ENCODE data around the gene OR5A1.
"Not testable (repeated sequence)": the region's sequence is repeated elsewhere in the genome, so short reads cannot be mapped to it uniquely, and the experiment has no call there.

Gene OR5A1

GRCh38 chr11:59426361-59427067, 9.8 kb upstream of the OR5A1 start, which contains the start of gene OR5A2:
OR5A2 (minus strand) TSS chr11:59426413; CDS start chr11:59422953, 3,460 bp downstream.
- Histone ChIP-seq H3K27ac (no peak within 1 kb of the TSS), H3K4me3 (ENCODE audit: low read depth, low read length) (no peak within 1 kb of the TSS), H3K36me3 (replicated peaks) (no peaks in the 10 kb centered on the region), H3K27me3 (replicated peaks) (no peaks in the 10 kb centered on the region)
- in situ Hi-C loops (cut with HindIII; ENCODE audit: low pct_ligation_motif_present, low sequenced_read_pairs): no loop called here
- TF ChIP-seq, protein P1, sequence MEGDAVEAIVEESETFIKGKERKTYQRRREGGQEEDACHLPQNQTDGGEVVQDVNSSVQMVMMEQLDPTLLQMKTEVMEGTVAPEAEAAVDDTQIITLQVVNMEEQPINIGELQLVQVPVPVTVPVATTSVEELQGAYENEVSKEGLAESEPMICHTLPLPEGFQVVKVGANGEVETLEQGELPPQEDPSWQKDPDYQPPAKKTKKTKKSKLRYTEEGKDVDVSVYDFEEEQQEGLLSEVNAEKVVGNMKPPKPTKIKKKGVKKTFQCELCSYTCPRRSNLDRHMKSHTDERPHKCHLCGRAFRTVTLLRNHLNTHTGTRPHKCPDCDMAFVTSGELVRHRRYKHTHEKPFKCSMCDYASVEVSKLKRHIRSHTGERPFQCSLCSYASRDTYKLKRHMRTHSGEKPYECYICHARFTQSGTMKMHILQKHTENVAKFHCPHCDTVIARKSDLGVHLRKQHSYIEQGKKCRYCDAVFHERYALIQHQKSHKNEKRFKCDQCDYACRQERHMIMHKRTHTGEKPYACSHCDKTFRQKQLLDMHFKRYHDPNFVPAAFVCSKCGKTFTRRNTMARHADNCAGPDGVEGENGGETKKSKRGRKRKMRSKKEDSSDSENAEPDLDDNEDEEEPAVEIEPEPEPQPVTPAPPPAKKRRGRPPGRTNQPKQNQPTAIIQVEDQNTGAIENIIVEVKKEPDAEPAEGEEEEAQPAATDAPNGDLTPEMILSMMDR (IDR thresholded peaks at IDR 0.05; ENCODE audit: low read depth, low read length, missing control alignments): no peak
- no peak for DNase-seq

DNA sequence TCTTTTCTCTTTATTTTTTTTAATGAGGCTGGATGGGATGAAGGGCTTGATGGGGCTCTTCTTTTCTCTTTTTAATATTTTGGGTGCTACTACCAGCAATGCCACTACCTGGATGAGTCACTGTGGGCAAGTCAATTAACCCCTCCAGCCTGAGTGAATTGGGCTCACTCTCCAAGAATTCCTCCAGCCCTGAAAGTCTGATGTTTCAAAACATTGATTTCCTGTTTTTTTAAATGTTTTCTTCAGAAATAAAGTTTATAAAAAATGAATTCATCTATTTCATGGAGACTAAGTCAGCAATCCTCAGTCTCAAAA, 9.2 kb upstream of the OR5A1 start:
- TF ChIP-seq, protein P1 (IDR thresholded peaks at IDR 0.05; ENCODE audit: low read depth, low read length, missing control alignments): no peak
- no peak overlapping the region for H3K27ac ChIP-seq
- no peaks in the 10 kb centered on the region for H3K27me3 ChIP-seq (replicated peaks)
- no peak overlapping the region for H3K4me3 ChIP-seq (ENCODE audit: low read depth, low read length)
- in situ Hi-C loops (cut with HindIII; ENCODE audit: low pct_ligation_motif_present, low sequenced_read_pairs): no loop called here
- DNase-seq: no peak
- no peaks in the 10 kb centered on the region for H3K36me3 ChIP-seq (replicated peaks)

GRCh38 chr11:59429924-59430516, 6.2 kb upstream of the OR5A1 start:
- Histone ChIP-seq H3K27me3 (replicated peaks) (no peaks in the 10 kb centered on the region), H3K36me3 (replicated peaks) (no peaks in the 10 kb centered on the region), H3K27ac (no peak overlapping the region), H3K4me3 (ENCODE audit: low read depth, low read length) (no peak overlapping the region)
- TF ChIP-seq, protein P1 (IDR thresholded peaks at IDR 0.05; ENCODE audit: low read depth, low read length, missing control alignments): peak; percentile 62
- in situ Hi-C loops (cut with HindIII; ENCODE audit: low pct_ligation_motif_present, low sequenced_read_pairs): no loop called here
- peak; percentile 37 for DNase-seq

DNA sequence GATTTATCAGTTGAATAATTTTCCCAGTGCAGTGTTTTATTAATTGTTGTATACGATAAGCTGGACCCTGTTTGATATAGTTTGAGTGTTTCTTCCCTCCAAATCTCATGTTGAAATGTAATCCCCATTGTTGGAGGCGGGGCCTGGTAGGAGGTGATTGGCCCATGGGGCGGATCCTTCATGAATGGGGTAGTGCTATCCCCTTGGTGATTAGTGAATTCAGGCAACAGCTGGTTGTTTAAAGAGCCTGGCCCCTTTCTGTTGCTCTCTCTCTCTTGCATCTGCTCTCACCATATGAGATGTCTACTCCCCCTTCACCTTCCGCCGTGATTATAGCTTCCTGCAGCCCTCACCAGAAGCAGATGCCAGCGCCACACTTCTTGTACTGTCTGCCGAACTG, 1.5 kb downstream of the OR5A1 start:
- no peak overlapping the region for H3K27ac ChIP-seq
- in situ Hi-C loops (cut with HindIII; ENCODE audit: low pct_ligation_motif_present, low sequenced_read_pairs): no loop called here
- H3K36me3 ChIP-seq (replicated peaks): no peaks in the 10 kb centered on the region
- no peak for DNase-seq
- TF ChIP-seq, protein P1 (IDR thresholded peaks at IDR 0.05; ENCODE audit: low read depth, low read length, missing control alignments): no peak
- H3K4me3 ChIP-seq (ENCODE audit: low read depth, low read length): no peak overlapping the region
- H3K27me3 ChIP-seq (replicated peaks): no peaks in the 10 kb centered on the region

DNA sequence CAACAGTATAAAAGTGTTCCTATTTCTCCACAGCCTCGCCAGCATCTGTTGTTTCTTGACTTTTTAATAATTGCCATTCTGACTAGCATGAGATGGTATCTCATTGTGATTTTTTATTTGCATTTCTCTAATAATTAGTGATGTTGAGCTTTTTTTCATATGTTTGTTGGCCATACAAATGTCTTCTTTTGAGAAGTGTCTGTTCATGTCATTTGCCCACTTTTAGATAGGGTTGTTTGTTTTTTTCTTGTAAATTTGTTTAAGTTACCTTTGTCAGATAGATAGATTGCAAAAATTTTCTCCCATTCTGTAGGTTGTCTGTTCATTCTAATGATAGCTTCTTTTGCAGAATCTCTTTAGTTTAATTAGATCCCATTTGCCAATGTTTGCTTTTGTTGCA, 9.4 kb downstream of the OR5A1 start:
- H3K36me3 ChIP-seq (replicated peaks); DNase-seq; H3K27ac ChIP-seq; H3K27me3 ChIP-seq (replicated peaks); in situ Hi-C loops (cut with HindIII; ENCODE audit: low pct_ligation_motif_present, low sequenced_read_pairs); H3K4me3 ChIP-seq (ENCODE audit: low read depth, low read length): not testable (repeated sequence)

- in situ Hi-C loops (cut with HindIII; ENCODE audit: low pct_ligation_motif_present, low sequenced_read_pairs): no loop called here
- no peak overlapping the region for H3K4me3 ChIP-seq (ENCODE audit: low read depth, low read length)
- H3K36me3 ChIP-seq (replicated peaks): no peaks in the 10 kb centered on the region
- H3K27ac ChIP-seq: no peak overlapping the region
- TF ChIP-seq, protein P1 (IDR thresholded peaks at IDR 0.05; ENCODE audit: low read depth, low read length, missing control alignments): no peak
- H3K27me3 ChIP-seq (replicated peaks): no peaks in the 10 kb centered on the region
- DNase-seq: no peak
These were observed 12.2 kb downstream of the OR5A1 start for GRCh38 chr11:59448484-59448883.

Measured in brain microvascular endothelial cell (primary cell).